Coronary artery (tissue), 2 donors: ENCODE data around the gene CABLES1.

Experiments
- DNase-seq: peaks from one replicate; pipeline ENCODE4 v3.0.0-alpha.2; 2017; ENCODE audit warnings: low spot score
- H3K27ac ChIP-seq, 2 donors: fragments of 200-600 bp; sonication (generic); one replicate each; pipeline ENCODE4 v1.5.1; 2016 to 2019
- H3K4me3 ChIP-seq: fragments of 200-600 bp; sonication (generic); 2 replicates; pipeline ENCODE4 v1.5.1; 2016; ENCODE audit warnings: mild to moderate bottlenecking, moderate library complexity
- TF ChIP-seq, protein P1 (sequence below): fragments of 200-600 bp; sonication (generic); IDR thresholded peaks from one replicate; pipeline ENCODE4 v1.5.1; 2019; ENCODE audit warnings: antibody characterized with exemption

CABLES1 gene

DNA sequence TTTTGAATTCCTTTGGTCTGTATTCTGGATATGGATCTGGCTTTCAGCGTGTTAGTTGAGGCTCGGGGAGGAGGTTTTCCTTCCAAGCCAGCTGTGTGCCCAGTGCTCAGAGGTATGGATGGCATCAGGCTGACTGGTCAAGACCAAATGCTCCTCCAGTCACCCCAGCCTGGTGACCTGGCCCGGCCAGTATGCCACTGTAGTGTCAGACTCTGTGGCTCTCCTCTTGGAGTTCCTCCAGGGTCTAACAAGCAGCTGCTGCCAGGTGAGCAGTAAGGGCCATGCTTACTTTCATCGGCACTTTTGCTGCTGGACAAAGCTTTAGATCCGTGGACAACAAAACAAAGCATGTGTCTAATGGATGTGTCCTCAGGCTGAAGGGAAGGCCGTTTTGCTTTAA lies 44.1 kb downstream of the CABLES1 start:
- no peak overlapping the region for H3K4me3 ChIP-seq
- H3K27ac ChIP-seq, result no peak overlapping the region
- no peak for DNase-seq
- TF ChIP-seq, protein P1, sequence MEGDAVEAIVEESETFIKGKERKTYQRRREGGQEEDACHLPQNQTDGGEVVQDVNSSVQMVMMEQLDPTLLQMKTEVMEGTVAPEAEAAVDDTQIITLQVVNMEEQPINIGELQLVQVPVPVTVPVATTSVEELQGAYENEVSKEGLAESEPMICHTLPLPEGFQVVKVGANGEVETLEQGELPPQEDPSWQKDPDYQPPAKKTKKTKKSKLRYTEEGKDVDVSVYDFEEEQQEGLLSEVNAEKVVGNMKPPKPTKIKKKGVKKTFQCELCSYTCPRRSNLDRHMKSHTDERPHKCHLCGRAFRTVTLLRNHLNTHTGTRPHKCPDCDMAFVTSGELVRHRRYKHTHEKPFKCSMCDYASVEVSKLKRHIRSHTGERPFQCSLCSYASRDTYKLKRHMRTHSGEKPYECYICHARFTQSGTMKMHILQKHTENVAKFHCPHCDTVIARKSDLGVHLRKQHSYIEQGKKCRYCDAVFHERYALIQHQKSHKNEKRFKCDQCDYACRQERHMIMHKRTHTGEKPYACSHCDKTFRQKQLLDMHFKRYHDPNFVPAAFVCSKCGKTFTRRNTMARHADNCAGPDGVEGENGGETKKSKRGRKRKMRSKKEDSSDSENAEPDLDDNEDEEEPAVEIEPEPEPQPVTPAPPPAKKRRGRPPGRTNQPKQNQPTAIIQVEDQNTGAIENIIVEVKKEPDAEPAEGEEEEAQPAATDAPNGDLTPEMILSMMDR, result no peak

DNA sequence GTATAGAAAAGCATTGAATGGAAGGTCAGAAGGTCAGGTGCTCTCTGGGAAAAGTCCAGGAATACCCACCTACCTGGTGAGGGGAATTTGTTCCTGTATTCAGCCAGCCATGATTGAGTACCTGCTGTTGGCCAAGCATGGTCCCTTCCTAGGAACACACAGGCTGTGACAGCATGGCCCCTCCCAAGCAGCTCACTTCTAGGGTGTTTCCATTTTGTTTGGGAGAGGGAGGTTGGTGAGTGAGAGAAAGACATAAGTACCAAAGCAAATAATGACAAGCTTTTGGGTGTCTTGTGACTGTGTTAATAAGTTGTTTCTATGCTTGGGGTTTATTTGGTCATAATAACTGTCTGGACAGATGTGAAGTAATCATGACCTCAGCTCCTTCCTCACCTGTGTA lies 46.3 kb downstream of the CABLES1 start:
- Histone ChIP-seq H3K27ac (no peak overlapping the region), H3K4me3 (no peak overlapping the region)
- DNase-seq, result no peak
- TF ChIP-seq, protein P1, result no peak

DNA sequence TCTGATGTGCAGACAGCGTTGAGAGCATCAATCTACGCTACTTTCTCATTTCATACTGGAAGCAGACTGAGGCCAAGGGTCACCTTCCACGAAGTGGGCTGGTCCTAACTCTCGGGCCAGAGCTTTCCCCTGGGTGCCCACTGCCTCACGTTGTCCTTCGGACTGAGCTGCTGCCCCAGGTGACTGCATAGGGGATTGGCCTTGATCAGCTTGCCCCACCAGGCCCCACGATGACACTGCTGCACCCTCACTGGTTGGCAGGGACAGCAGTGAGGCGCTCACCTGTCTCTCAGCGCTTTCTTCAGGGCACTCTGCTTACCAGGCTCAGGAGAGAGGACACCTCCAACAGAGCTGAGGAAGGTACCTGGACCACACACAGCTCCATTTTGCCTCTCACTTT lies 47.3 kb downstream of the CABLES1 start:
- H3K27ac ChIP-seq, result no peak overlapping the region
- no peak for DNase-seq
- H3K4me3 ChIP-seq, result no peak overlapping the region
- TF ChIP-seq, protein P1, result no peak

DNA sequence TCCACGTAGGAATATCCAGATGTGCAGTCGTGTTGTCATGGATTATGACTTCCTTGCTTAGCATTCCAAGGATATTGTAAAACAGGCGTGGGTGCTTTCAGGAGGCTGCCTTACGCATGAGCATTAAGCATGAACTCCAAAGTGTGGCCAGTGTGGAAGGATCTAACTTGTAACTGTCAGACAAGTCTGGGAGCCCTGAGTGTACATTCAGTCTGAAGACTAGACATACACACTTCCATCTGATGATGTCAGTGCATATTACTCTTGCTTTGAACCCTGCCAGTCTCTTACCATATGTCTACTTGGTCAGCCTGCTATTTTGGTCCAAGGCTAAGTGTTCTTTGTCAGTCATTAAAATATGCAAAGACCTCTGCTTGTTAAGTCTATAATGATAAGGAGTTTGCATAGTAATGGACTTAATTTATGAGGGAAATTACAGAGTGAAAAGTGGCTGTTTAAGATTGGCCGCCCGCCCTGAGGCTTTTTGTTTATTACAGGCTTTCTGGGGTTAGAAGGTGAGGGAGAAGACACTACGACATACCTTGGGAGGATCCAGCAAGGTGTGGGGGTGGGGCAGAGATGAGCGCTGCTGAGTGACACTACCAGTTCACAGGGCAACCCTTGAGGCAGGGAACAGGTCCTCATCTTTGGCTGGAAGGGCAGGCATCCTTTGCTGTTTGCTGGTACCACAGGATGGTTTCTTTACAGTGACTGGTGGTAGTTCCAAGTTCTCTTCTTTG lies 48.3 kb downstream of the CABLES1 start:
- TF ChIP-seq, protein P1, result no peak

DNA sequence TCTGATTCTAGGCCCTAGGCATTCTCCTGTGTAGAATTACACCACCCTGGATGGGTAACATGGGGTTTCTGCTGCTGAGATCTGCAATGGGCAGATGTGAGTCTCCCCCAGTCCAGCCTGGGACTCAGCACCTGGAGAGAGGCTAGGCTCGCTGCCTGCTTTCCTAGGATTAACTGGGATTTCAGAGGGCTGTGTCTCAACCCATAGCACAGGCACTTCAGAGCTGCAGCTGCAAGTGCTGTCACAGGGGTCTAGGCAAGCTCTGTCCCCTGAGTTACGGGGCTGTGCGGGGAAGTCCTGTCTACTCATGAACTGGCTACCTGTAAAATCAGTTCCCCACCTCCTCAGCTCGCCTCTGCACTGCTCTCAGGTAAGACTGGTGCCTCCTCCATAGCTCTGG lies 51.5 kb downstream of the CABLES1 start:
- TF ChIP-seq, protein P1, result no peak
- no peak for DNase-seq
- Histone ChIP-seq H3K4me3 (no peak overlapping the region), H3K27ac (no peak overlapping the region)

More for the DNA sequence above, 48.3 kb downstream of the CABLES1 start:
- no peak overlapping the region for H3K27ac ChIP-seq
- no peak for DNase-seq
- no peak overlapping the region for H3K4me3 ChIP-seq

DNA sequence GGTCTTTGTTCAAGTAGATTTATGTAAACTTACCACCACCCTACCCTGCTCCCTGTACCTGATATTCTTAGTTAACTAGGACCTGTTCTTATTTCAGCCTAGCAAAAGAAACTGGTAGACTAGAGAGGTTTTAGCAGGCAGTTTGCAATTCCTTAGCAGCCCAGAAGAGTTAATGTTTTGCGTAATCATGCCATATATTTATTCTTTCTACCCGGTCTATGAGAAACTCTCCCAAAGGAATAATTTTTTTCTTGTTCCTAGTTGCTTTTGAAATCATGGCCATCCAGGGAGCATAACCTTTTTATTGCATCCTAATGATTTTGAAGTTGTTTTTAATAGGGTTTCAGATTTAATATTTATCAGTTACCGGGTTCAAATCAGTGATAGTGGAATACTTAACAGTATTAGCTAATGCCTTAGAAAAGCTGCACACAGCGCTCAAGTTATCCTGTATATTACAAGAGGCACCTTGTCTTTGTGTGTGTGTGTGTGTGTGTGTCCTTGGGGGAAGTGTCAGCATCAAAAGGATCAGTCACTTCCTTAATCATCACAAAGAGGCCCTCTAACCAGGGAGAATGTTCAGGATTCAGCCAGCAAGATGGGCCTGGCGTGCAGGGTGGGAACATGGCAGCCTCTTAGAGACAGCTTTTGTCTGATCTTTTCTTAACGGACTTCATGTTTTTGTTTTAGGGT lies 52.9 kb downstream of the CABLES1 start:
- no peak overlapping the region for H3K4me3 ChIP-seq
- H3K27ac ChIP-seq, result no peak overlapping the region
- no peak for DNase-seq
- TF ChIP-seq, protein P1, result no peak

DNA sequence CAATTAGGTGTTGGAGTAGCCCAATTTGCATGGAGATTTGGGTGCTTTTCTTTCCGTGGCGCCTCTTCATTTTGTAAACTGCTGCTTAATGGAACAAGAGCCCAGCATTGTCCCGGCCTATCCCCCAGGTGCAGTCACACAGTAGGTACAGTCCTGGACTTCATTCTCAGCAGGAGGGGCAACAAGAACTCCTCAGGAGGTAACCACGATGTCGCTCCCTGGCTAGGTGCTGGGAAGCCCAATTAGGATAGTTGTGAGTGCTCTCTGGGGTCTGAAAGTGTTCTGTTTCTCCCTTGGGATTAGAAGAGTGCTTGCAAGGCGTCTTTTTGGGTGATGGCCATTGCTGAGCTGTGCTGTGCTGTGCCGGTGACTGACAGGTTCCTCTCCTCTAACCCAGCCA lies 53.8 kb downstream of the CABLES1 start:
- H3K27ac ChIP-seq, result no peak overlapping the region
- DNase-seq, result no peak
- no peak overlapping the region for H3K4me3 ChIP-seq
- TF ChIP-seq, protein P1, result no peak
